Lower lobe of right lung (tissue), 2 donors: ENCODE data around the gene PRDM15. TPM values are rescaled to one million over a fixed set of nuclear protein-coding genes. Genes with fewer than 3 reads are reported as not detected.
A peak's percentile ranks its signal among the peaks of the same experiment; 100 is the strongest.

Source experiments
- ATAC-seq, 2 donors: fragments of 200-7000 bp; cut with Tn5 transposase; one replicate each; pipeline ENCODE4 v1.9.1; 2020 to 2022; ENCODE audit warnings: mild to moderate bottlenecking in 2 of 2, moderate library complexity in 2 of 2
- DNase-seq: peaks from one replicate; pipeline ENCODE4 v3.0.0-alpha.2; 2020
- H3K27ac ChIP-seq: fragments of 200-600 bp; one replicate; pipeline ENCODE4 v1.8.0; 2022
- H3K27me3 ChIP-seq: fragments of 200-600 bp; one replicate; pipeline ENCODE4 v1.8.0; 2022; ENCODE audit warnings: low read depth
- H3K36me3 ChIP-seq: fragments of 200-600 bp; one replicate; pipeline ENCODE4 v1.8.0; 2022; ENCODE audit warnings: mild to moderate bottlenecking
- H3K4me1 ChIP-seq: fragments of 200-600 bp; one replicate; pipeline ENCODE4 v1.8.0; 2022
- H3K4me3 ChIP-seq: fragments of 200-600 bp; one replicate; pipeline ENCODE4 v1.8.0; 2022; ENCODE audit warnings: mild to moderate bottlenecking
- H3K9me3 ChIP-seq: fragments of 200-600 bp; one replicate; pipeline ENCODE4 v1.8.0; 2022
- CTCF ChIP-seq: fragments of 200-600 bp; IDR thresholded peaks from one replicate; pipeline ENCODE4 v1.8.0; 2022; ENCODE audit warnings: antibody characterized with exemption, mild to moderate bottlenecking
- intact Hi-C: fragments of 100-400 bp; cut with DNase I; formaldehyde crosslinking; loops from one replicate; pipeline ENCODE4 v1.11.0; 2022
- long read RNA-seq: library from polyadenylated mRNA; unstranded; transcript quantifications from one replicate; pipeline ENCODE4 v2.0.0, GENCODE V29; 2021
- total RNA-seq: library from RNA; stranded (reverse); fragmentation: NEBNext Ultra II Directional; extraction: Animal tissue kit (Norgen Biotek cat#: 25700); gene quantifications from one replicate; pipeline ENCODE4 v1.2.1, GENCODE V29; 2021
- donor health status: DM: no; HTN: yes; CAD: no; lungs with severe emphysema.

Gene PRDM15, protein sequence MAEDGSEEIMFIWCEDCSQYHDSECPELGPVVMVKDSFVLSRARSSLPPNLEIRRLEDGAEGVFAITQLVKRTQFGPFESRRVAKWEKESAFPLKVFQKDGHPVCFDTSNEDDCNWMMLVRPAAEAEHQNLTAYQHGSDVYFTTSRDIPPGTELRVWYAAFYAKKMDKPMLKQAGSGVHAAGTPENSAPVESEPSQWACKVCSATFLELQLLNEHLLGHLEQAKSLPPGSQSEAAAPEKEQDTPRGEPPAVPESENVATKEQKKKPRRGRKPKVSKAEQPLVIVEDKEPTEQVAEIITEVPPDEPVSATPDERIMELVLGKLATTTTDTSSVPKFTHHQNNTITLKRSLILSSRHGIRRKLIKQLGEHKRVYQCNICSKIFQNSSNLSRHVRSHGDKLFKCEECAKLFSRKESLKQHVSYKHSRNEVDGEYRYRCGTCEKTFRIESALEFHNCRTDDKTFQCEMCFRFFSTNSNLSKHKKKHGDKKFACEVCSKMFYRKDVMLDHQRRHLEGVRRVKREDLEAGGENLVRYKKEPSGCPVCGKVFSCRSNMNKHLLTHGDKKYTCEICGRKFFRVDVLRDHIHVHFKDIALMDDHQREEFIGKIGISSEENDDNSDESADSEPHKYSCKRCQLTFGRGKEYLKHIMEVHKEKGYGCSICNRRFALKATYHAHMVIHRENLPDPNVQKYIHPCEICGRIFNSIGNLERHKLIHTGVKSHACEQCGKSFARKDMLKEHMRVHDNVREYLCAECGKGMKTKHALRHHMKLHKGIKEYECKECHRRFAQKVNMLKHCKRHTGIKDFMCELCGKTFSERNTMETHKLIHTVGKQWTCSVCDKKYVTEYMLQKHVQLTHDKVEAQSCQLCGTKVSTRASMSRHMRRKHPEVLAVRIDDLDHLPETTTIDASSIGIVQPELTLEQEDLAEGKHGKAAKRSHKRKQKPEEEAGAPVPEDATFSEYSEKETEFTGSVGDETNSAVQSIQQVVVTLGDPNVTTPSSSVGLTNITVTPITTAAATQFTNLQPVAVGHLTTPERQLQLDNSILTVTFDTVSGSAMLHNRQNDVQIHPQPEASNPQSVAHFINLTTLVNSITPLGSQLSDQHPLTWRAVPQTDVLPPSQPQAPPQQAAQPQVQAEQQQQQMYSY
- total RNA-seq: 6.6 TPM
- long read RNA-seq, partial matches to known transcripts: 1 of 8 reads
- long read RNA-seq, other reads (novel, unspliced or antisense): 6 of 8 reads

- no peak for TF ChIP-seq CTCF
- intact Hi-C loops: no loop called here
- DNase-seq: peak; percentile 86
Measured at GRCh38 chr21:41879190-41879998, at the start of gene PRDM15. TSS of gene PRDM15 (minus strand) at chr21:41879344. CDS start at chr21:41860363, 18,981 bp downstream.

DNA sequence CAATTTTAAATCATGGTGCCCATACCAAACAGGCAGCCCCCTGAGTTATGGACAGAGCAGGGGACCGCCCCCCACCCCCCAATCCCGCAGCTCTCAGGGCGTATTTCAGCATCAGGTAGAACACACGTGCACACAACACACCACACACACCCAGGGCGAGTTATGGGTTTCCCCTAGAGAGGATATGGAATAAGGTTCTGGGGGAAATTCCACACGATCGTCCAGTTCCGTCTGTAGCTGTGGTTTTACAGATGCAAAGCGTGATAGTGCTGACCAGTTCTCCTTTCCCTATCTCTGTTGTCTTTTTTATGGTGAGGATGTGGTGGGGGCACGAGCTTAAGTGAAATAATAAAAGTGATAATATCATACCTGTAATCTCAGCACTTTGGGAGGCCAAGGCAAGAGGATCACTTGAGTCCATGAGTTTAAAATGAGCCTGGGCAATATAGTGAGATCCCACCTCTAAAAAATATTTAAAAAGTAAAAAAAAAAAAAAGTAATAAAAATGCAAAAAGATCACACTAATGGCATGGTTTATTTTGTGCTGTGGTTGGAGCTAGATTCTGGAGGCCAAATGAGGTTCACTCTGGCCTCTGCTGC is 49.6 kb upstream of the PRDM15 start:
- TF ChIP-seq CTCF: no peak
- intact Hi-C loops: no loop called here
- H3K27me3 ChIP-seq: no peaks in the 10 kb centered on the region
- H3K9me3 ChIP-seq: no peaks in the 10 kb centered on the region
- peaks cover 79% of the 10 kb centered on the region for H3K4me1 ChIP-seq
- peak overlapping the region; percentile 63 for H3K27ac ChIP-seq
- no peak for DNase-seq
- H3K36me3 ChIP-seq: no peaks in the 10 kb centered on the region
- peak in 1 of 2 donors; percentile 11 for ATAC-seq
- no peak overlapping the region for H3K4me3 ChIP-seq

More at GRCh38 chr21:41879190-41879998, at the start of gene PRDM15:
- Histone ChIP-seq H3K27me3 (no peaks in the 10 kb centered on the region), H3K27ac (peak within 1 kb of the TSS; percentile 84), H3K4me3 (peak within 1 kb of the TSS; percentile 91), H3K36me3 (no peaks in the 10 kb centered on the region), H3K4me1 (peaks cover 18% of the 10 kb centered on the region), H3K9me3 (no peaks in the 10 kb centered on the region)
- ATAC-seq: peak; percentile 65 to 75

DNA sequence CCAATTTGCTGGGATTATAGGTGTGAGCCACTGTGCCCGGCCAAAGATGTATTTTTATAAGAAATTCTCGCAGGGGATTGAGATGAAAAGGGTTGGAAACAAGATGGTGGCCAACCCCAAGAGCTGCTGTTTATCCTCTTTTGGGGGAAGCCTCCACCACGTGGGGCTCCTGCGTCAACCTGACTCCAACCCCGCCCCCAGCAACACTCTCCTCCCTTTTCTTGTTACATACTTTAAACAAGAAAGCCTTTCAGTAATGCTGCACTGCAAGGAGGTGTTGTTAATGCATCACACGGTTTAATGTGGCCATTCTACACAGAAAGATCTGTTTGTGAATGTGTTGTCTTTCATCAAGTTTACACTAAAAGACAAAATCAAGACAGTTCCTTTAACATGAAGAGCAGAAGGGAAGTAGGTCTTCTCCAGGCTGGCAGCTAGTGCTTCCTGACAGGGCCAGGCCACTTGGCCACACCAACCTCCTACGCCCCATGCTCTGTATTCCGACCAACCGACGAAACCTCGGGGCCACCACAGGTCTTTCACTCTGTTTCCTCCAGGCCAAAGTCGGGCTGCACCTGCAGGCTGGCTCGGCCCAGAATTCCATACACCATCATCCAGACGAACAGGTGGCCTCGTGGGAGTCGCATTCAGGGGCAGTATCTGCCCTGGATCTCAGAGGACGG is 48.7 kb upstream of the PRDM15 start:
- DNase-seq: no peak
- TF ChIP-seq CTCF: no peak
- H3K27ac ChIP-seq: peak overlapping the region; percentile 90
- no peaks in the 10 kb centered on the region for H3K27me3 ChIP-seq
- no peaks in the 10 kb centered on the region for H3K9me3 ChIP-seq
- no peaks in the 10 kb centered on the region for H3K36me3 ChIP-seq
- no peak overlapping the region for H3K4me3 ChIP-seq
- peak; percentile 33 to 44 for ATAC-seq
- H3K4me1 ChIP-seq: peaks cover 75% of the 10 kb centered on the region
- intact Hi-C loops: no loop called here

- H3K9me3 ChIP-seq: no peaks in the 10 kb centered on the region
- intact Hi-C loops: no loop called here
- ATAC-seq (peak in 1 of 2 donors; percentile 2), DNase-seq (no peak)
- no peaks in the 10 kb centered on the region for H3K27me3 ChIP-seq
- peak overlapping the region; percentile 90 for H3K27ac ChIP-seq
- no peaks in the 10 kb centered on the region for H3K36me3 ChIP-seq
- peaks cover 71% of the 10 kb centered on the region for H3K4me1 ChIP-seq
- no peak for TF ChIP-seq CTCF
- H3K4me3 ChIP-seq: peak overlapping the region; percentile 56
Measured at GRCh38 chr21:41926807-41927171, 47.6 kb upstream of the PRDM15 start.
